CD14-positive monocyte (primary cell): ENCODE measurements around the gene MEGF8. TPM values are rescaled to one million over a fixed set of nuclear protein-coding genes. Genes with fewer than 3 reads are reported as not detected.
A peak's percentile ranks its signal among the peaks of the same experiment; 100 is the strongest.

Experiments used
- DNase-seq, 3 donors: peaks; one replicate each; pipeline ENCODE4 v3.0.0-alpha.2; 2011 to 2022
- H2AFZ ChIP-seq: 2 replicates; pipeline ENCODE4 v1.6.0; 2012; ENCODE audit warnings: mild to moderate bottlenecking, low read depth, low read length, inconsistent platforms; ENCODE audit not compliant: insufficient read depth, poor library complexity, severe bottlenecking
- H3K27ac ChIP-seq, 2 donors: 1 replicate in 1 of 2; 2 replicates in 1 of 2; pipeline ENCODE4 v1.5.1; 2012 to 2013; ENCODE audit warnings: low read length in 2 of 2, control low read depth in 1 of 2, inconsistent platforms in 1 of 2, low read depth in 1 of 2, mild to moderate bottlenecking in 1 of 2
- H3K27me3 ChIP-seq, 2 donors: one replicate each; pipeline versions ENCODE4 v1.6.0 to v1.6.1; 2011 to 2013; ENCODE audit warnings: low read length in 2 of 2; ENCODE audit not compliant: control insufficient read depth in 2 of 2, insufficient read depth in 2 of 2
- H3K36me3 ChIP-seq, 2 donors: replicated peaks in 1 of 2; 1 replicate in 1 of 2; 2 replicates in 1 of 2; pipeline versions ENCODE4 v1.5.1 to v1.6.1; 2012 to 2013; ENCODE audit warnings: low read length in 2 of 2, control low read depth in 1 of 2, inconsistent platforms in 1 of 2, mild to moderate bottlenecking in 1 of 2; ENCODE audit not compliant: insufficient read depth in 2 of 2, control insufficient read depth in 1 of 2
- H3K4me1 ChIP-seq, 2 donors: 1 replicate in 1 of 2; 2 replicates in 1 of 2; pipeline versions ENCODE4 v1.5.1 to v1.6.1; 2012 to 2013; ENCODE audit warnings: low read length in 2 of 2, control low read depth in 1 of 2, inconsistent platforms in 1 of 2, mild to moderate bottlenecking in 1 of 2, moderate library complexity in 1 of 2; ENCODE audit not compliant: insufficient read depth in 2 of 2, control insufficient read depth in 1 of 2
- H3K4me2 ChIP-seq: replicated peaks from 2 replicates; pipeline ENCODE3; 2012; ENCODE audit warnings: low read length, moderate library complexity, mild to moderate bottlenecking; ENCODE audit not compliant: poor library complexity, severe bottlenecking; ENCODE audit errors: extremely low read depth
- H3K4me3 ChIP-seq, 3 experiments: fragments of 200-600 bp in 1 of 3; sonication (generic) in 1 of 3; replicated peaks in 1 of 3; 1 replicate in 2 of 3; 2 replicates in 1 of 3; pipeline ENCODE4 v1.5.1; 2011 to 2013; ENCODE audit warnings: low read length in 3 of 3, mild to moderate bottlenecking in 3 of 3, control low read depth in 2 of 3, low read depth in 2 of 3, inconsistent platforms in 1 of 3, moderate library complexity in 1 of 3
- H3K79me2 ChIP-seq: 2 replicates; pipeline ENCODE4 v1.6.0; 2012; ENCODE audit warnings: mild to moderate bottlenecking, control low read depth, inconsistent platforms, low read length, moderate library complexity; ENCODE audit not compliant: insufficient read depth
- H3K9ac ChIP-seq: 2 replicates; pipeline ENCODE4 v1.6.0; 2017; ENCODE audit warnings: low read length, mild to moderate bottlenecking; ENCODE audit not compliant: insufficient read depth, poor library complexity, severe bottlenecking
- H3K9me3 ChIP-seq, 2 donors: replicated peaks in 1 of 2; 1 replicate in 1 of 2; 2 replicates in 1 of 2; pipeline versions ENCODE4 v1.5.1 to v1.6.1; 2012 to 2013; ENCODE audit warnings: low read length in 2 of 2, control low read depth in 1 of 2; ENCODE audit not compliant: control insufficient read depth in 1 of 2, insufficient read depth in 1 of 2
- H4K20me1 ChIP-seq: 2 replicates; pipeline ENCODE4 v1.6.0; 2012; ENCODE audit warnings: mild to moderate bottlenecking, low read length, control low read depth, moderate library complexity; ENCODE audit not compliant: insufficient read depth
- H3K27ac Mint-ChIP-seq, 7 donors: one replicate each; pipeline ENCODE4 v1.8.0; 2020; ENCODE audit warnings: mild to moderate bottlenecking in 7 of 7, mixed read lengths in 7 of 7, moderate library complexity in 6 of 7, inconsistent platforms in 2 of 7
- H3K27me3 Mint-ChIP-seq, 3 donors: one replicate each; pipeline ENCODE4 v1.8.0; 2021 to 2022; ENCODE audit warnings: low read depth in 3 of 3, mild to moderate bottlenecking in 3 of 3, mixed read lengths in 3 of 3, moderate library complexity in 3 of 3, inconsistent platforms in 1 of 3
- H3K36me3 Mint-ChIP-seq, 2 donors: one replicate each; pipeline ENCODE4 v1.8.0; 2020; ENCODE audit warnings: mixed read lengths in 2 of 2, inconsistent platforms in 1 of 2, mild to moderate bottlenecking in 1 of 2
- H3K4me1 Mint-ChIP-seq: one replicate; pipeline ENCODE4 v1.8.0; 2020; ENCODE audit warnings: mild to moderate bottlenecking, mixed read lengths
- H3K4me3 Mint-ChIP-seq, 2 donors: one replicate each; pipeline ENCODE4 v1.8.0; 2020; ENCODE audit warnings: mild to moderate bottlenecking in 2 of 2, mixed read lengths in 2 of 2, moderate library complexity in 1 of 2
- H3K9me3 Mint-ChIP-seq, 7 donors: one replicate each; pipeline ENCODE4 v1.8.0; 2020 to 2022; ENCODE audit warnings: mixed read lengths in 7 of 7, mild to moderate bottlenecking in 6 of 7, moderate library complexity in 6 of 7, inconsistent platforms in 2 of 7
- CTCF ChIP-seq: fragments of 200-600 bp; IDR thresholded peaks from one replicate; pipeline ENCODE4 v1.8.0; 2022; ENCODE audit warnings: antibody characterized with exemption, mild to moderate bottlenecking
- WGBS: methylation state at CpG from one replicate; pipeline ENCODE4 v1.1.5; 2013; ENCODE audit warnings: missing lambda C conversion rate; ENCODE audit not compliant: insufficient coverage; 5-methylcytosine and 5-hydroxymethylcytosine counted together
- intact Hi-C, 2 donors: fragments of 100-400 bp; cut with micrococcal nuclease; formaldehyde crosslinking; loops; one replicate each; pipeline versions ENCODE4 v1.15.0 to v1.15.1; 2023
- polyA plus RNA-seq, 3 donors: library from polyadenylated mRNA; depleted of rRNA in 1 of 3; unstranded in 2 of 3; stranded (reverse) in 1 of 3; fragments of 300-500 nt in 2 of 3; fragments of >200 nt in 1 of 3; fragmentation: Illumina TruSeq in 2 of 3; gene quantifications; 1 replicate in 2 of 3; 2 replicates in 1 of 3; pipeline ENCODE4 v1.2.3, GENCODE V29; 2012 to 2021

Gene MEGF8
- polyA plus RNA-seq, 3 donors, result 0.15 to 2.7 (median 0.27) TPM

GRCh38 chr19:42407085-42407815 is 81.8 kb downstream of the MEGF8 start:
- Mint-ChIP-seq H3K36me3 (peaks cover 12 to 20% of the 10 kb centered on the region in 2 donors), H3K9me3 (no peaks in the 10 kb centered on the region), H3K4me1 (peaks cover 2% of the 10 kb centered on the region), H3K27ac (peak overlapping the region in 2 of 7 donors; percentile 24 to 31), H3K4me3 (no peak overlapping the region), H3K27me3 (peaks cover 8 to 12% (median 8%) of the 10 kb centered on the region in 3 donors)
- WGBS, result 95% methylated on average over 17 of the region's 30 CpGs
- no peak overlapping the region for H3K27ac ChIP-seq
- no peak overlapping the region for H3K4me2 ChIP-seq
- no peak overlapping the region for H2AFZ ChIP-seq
- intact Hi-C loops, result no loop called here
- H3K9ac ChIP-seq, result no peak overlapping the region
- peaks cover 11% of the 10 kb centered on the region for H4K20me1 ChIP-seq
- H3K4me3 ChIP-seq, result no peak overlapping the region
- no peaks in the 10 kb centered on the region for H3K9me3 ChIP-seq
- no peak for DNase-seq
- H3K4me1 ChIP-seq, result peaks cover under 1% of the 10 kb centered on the region in 2 donors
- no peaks in the 10 kb centered on the region for H3K36me3 ChIP-seq
- no peak for TF ChIP-seq CTCF
- no peaks in the 10 kb centered on the region for H3K79me2 ChIP-seq
- H3K27me3 ChIP-seq, result peaks cover 0 to 5% of the 10 kb centered on the region in 2 donors

GRCh38 chr19:42407816-42408175 is 82.4 kb downstream of the MEGF8 start:
- H3K27me3 Mint-ChIP-seq, result peaks cover 3 to 6% (median 3%) of the 10 kb centered on the region in 3 donors
- no peak overlapping the region for H3K27ac Mint-ChIP-seq
- Histone ChIP-seq H3K4me2 (no peak overlapping the region), H3K36me3 (no peaks in the 10 kb centered on the region), H3K27me3 (no peaks in the 10 kb centered on the region), H3K9me3 (no peaks in the 10 kb centered on the region), H3K79me2 (no peaks in the 10 kb centered on the region), H3K4me3 (no peak overlapping the region), H3K4me1 (no peaks in the 10 kb centered on the region), H2AFZ (no peak overlapping the region), H3K27ac (no peak overlapping the region), H4K20me1 (peaks cover 5% of the 10 kb centered on the region), H3K9ac (no peak overlapping the region)
- no peak for DNase-seq
- H3K9me3 Mint-ChIP-seq, result no peaks in the 10 kb centered on the region
- H3K4me3 Mint-ChIP-seq, result no peak overlapping the region
- H3K4me1 Mint-ChIP-seq, result no peaks in the 10 kb centered on the region
- H3K36me3 Mint-ChIP-seq, result peaks cover 12 to 20% of the 10 kb centered on the region in 2 donors
- intact Hi-C loops, result no loop called here
- TF ChIP-seq CTCF, result no peak
- WGBS, result 96% methylated on average over 10 of the region's 10 CpGs
